Mammary epithelial cell (primary cell): ENCODE data around the gene TACC2.

Experiments used
- CTCF ChIP-seq, 2 donors: IDR thresholded peaks in 1 of 2; conservative IDR thresholded peaks in 1 of 2; 2 replicates each; pipeline ENCODE4 v1.5.1; 2011 to 2012; ENCODE audit warnings: inconsistent platforms in 2 of 2, low read length in 2 of 2, mild to moderate bottlenecking in 2 of 2, control low read depth in 1 of 2, low read depth in 1 of 2; ENCODE audit not compliant: insufficient read depth in 1 of 2; ENCODE audit errors: extremely low read depth in 1 of 2
- EZH2 ChIP-seq: IDR thresholded peaks from 2 replicates; pipeline ENCODE4 v1.6.1; 2012; ENCODE audit warnings: low read length, inconsistent platforms, borderline replicate concordance

GRCh38 chr10:122291739-122292138, 302.8 kb downstream of the TACC2 start:
- TF ChIP-seq CTCF (conservative IDR thresholded peaks at IDR 0.05 in 1 of 2, IDR thresholded peaks at IDR 0.05 in 1 of 2; ENCODE audit: extremely low read depth in 1 of 2, insufficient read depth in 1 of 2, low read depth in 1 of 2, low read length in 2 of 2) = no peak
- TF ChIP-seq EZH2 = no peak
